Fibroblast of the conjunctiva (primary cell): ENCODE measurements around the gene CENPP.

ENCODE experiments used
- DNase-seq: peaks from one replicate; pipeline ENCODE4 v3.0.0-alpha.2; 2010; ENCODE audit warnings: low read depth

Gene CENPP

GRCh38 chr9:92639791-92640271, 314.1 kb downstream of the CENPP start:
- DNase-seq: no peak

GRCh38 chr9:92640398-92641091, 314.8 kb downstream of the CENPP start:
- no peak for DNase-seq

- DNase-seq: no peak
These were observed 315.5 kb downstream of the CENPP start for GRCh38 chr9:92641092-92641809.

GRCh38 chr9:92642041-92642451, 316.3 kb downstream of the CENPP start:
- no peak for DNase-seq

GRCh38 chr9:92642564-92642963, 316.8 kb downstream of the CENPP start:
- DNase-seq: no peak

GRCh38 chr9:92644278-92644677, 318.5 kb downstream of the CENPP start:
- no peak for DNase-seq

- no peak for DNase-seq
These were observed 319.3 kb downstream of the CENPP start for GRCh38 chr9:92645041-92645440.

GRCh38 chr9:92647671-92648473, 322.1 kb downstream of the CENPP start:
- DNase-seq: no peak

GRCh38 chr9:92648474-92648971, 322.8 kb downstream of the CENPP start:
- DNase-seq: no peak

- no peak for DNase-seq
These were observed 323.3 kb downstream of the CENPP start for GRCh38 chr9:92649007-92649406.

- no peak for DNase-seq
These were observed 324.5 kb downstream of the CENPP start for GRCh38 chr9:92650296-92650695.

- DNase-seq: peak; percentile 28
These were observed 325.3 kb downstream of the CENPP start for GRCh38 chr9:92650839-92651621.

- no peak for DNase-seq
These were observed 326.7 kb downstream of the CENPP start for GRCh38 chr9:92652461-92652860.

GRCh38 chr9:92654481-92655301, 328.9 kb downstream of the CENPP start:
- DNase-seq: no peak

- no peak for DNase-seq
These were observed 329.6 kb downstream of the CENPP start for GRCh38 chr9:92655366-92655765.

GRCh38 chr9:92655896-92656536, 330.3 kb downstream of the CENPP start:
- DNase-seq: no peak

GRCh38 chr9:92656537-92656925, 330.8 kb downstream of the CENPP start:
- DNase-seq: no peak

- DNase-seq: no peak
These were observed 331.7 kb downstream of the CENPP start for GRCh38 chr9:92657296-92658094.

- no peak for DNase-seq
These were observed 332.4 kb downstream of the CENPP start for GRCh38 chr9:92658176-92658575.
